Measurements from ENCODE around the gene AKNAD1.

DNA sequence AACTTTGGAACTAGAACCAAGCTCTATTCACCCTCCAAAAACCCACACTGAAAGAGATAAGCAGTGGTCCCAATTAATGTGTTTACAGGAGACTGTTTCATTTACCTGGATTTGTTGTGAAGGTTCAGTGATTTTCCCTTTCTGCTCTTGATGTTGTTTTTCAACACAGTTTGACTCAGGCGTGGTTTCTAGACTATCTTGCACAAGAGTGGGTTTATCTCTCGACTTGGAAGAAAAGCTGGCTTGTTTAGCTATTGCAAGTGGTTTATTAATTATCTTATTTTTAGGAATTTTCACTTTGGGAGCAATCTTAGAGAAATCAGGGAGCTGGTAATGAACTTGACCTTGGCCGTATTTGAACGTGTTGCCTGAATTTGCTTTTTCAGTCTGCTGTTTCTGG, 5.3 kb downstream of the AKNAD1 start:
- no peak for TF ChIP-seq EZH2 (IDR thresholded peaks at IDR 0.05; ENCODE audit: borderline replicate concordance, low read depth, low read length, severe bottlenecking)
- TF ChIP-seq, protein P1, sequence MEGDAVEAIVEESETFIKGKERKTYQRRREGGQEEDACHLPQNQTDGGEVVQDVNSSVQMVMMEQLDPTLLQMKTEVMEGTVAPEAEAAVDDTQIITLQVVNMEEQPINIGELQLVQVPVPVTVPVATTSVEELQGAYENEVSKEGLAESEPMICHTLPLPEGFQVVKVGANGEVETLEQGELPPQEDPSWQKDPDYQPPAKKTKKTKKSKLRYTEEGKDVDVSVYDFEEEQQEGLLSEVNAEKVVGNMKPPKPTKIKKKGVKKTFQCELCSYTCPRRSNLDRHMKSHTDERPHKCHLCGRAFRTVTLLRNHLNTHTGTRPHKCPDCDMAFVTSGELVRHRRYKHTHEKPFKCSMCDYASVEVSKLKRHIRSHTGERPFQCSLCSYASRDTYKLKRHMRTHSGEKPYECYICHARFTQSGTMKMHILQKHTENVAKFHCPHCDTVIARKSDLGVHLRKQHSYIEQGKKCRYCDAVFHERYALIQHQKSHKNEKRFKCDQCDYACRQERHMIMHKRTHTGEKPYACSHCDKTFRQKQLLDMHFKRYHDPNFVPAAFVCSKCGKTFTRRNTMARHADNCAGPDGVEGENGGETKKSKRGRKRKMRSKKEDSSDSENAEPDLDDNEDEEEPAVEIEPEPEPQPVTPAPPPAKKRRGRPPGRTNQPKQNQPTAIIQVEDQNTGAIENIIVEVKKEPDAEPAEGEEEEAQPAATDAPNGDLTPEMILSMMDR (IDR thresholded peaks at IDR 0.05; ENCODE audit: borderline replicate concordance, extremely low read depth, low read length, poor library complexity, severe bottlenecking), result no peak
